Upper lobe of left lung (tissue), 4 donors: ENCODE measurements around the gene RDX.

Experiments used
- CTCF ChIP-seq, 6 experiments: fragments of 450-650 bp in 4 of 6; fragments of 200-600 bp in 2 of 6; sonication (generic) in 2 of 6; IDR thresholded peaks; one replicate each; pipeline ENCODE4 v1.5.1; 2016 to 2019; ENCODE audit warnings: antibody characterized with exemption in 6 of 6
- EP300 ChIP-seq, 4 donors: sonication (generic); formaldehyde crosslinking; IDR thresholded peaks; one replicate each; pipeline ENCODE4 v1.5.1; 2017; ENCODE audit warnings: antibody characterized with exemption in 4 of 4, control low read depth in 2 of 4
- POLR2A ChIP-seq, 4 donors: fragments of 450-650 bp; IDR thresholded peaks; one replicate each; pipeline ENCODE4 v1.5.1; 2016 to 2017; ENCODE audit warnings: antibody characterized with exemption in 4 of 4, mild to moderate bottlenecking in 2 of 4
- POLR2AphosphoS5 ChIP-seq, 2 donors: sonication (generic); formaldehyde crosslinking; IDR thresholded peaks; one replicate each; pipeline ENCODE4 v1.5.1; 2017; ENCODE audit warnings: antibody characterized with exemption in 2 of 2

GRCh38 chr11:110199184-110199981, 97.0 kb downstream of the RDX start:
- no peak for TF ChIP-seq CTCF (IDR thresholded peaks at IDR 0.05)
- no peak for TF ChIP-seq POLR2AphosphoS5 (IDR thresholded peaks at IDR 0.05)
- TF ChIP-seq POLR2A (IDR thresholded peaks at IDR 0.05) = no peak
- TF ChIP-seq EP300 (IDR thresholded peaks at IDR 0.05) = no peak
